GM12891 (cell line): Measurements from ENCODE around the gene ELK4.

Source experiments
- PAX5 ChIP-seq: IDR thresholded peaks from 2 replicates; pipeline ENCODE4 v1.6.1; 2011; ENCODE audit warnings: low read length, moderate library complexity, mild to moderate bottlenecking; ENCODE audit not compliant: insufficient read depth, severe bottlenecking
- POLR2A ChIP-seq: IDR thresholded peaks from 2 replicates; pipeline ENCODE4 v1.6.1; 2011; ENCODE audit warnings: low read depth, low read length, control low read depth
- POLR2AphosphoS5 ChIP-seq: IDR thresholded peaks from 2 replicates; pipeline ENCODE4 v1.6.1; 2011; ENCODE audit warnings: low read depth, low read length, control low read depth
- POU2F2 ChIP-seq: IDR thresholded peaks from 2 replicates; pipeline ENCODE4 v1.6.1; 2011; ENCODE audit warnings: low read depth, mild to moderate bottlenecking, control low read depth, low read length, moderate library complexity
- SPI1 ChIP-seq: IDR thresholded peaks from 2 replicates; pipeline ENCODE4 v1.6.1; 2011; ENCODE audit warnings: low read depth, low read length, control low read depth
- TAF1 ChIP-seq: IDR thresholded peaks from 2 replicates; pipeline ENCODE4 v1.6.1; 2011; ENCODE audit warnings: low read depth, low read length, control low read depth

GRCh38 chr1:205650241-205650640, 18.4 kb upstream of the ELK4 start:
- no peak for TF ChIP-seq POLR2A
- no peak for TF ChIP-seq TAF1
- no peak for TF ChIP-seq POLR2AphosphoS5
- TF ChIP-seq SPI1: no peak
- no peak for TF ChIP-seq POU2F2
- no peak for TF ChIP-seq PAX5
